Lower leg skin (tissue), 3 donors: ENCODE results near the gene PDE6A.

Experiments
- CTCF ChIP-seq, 3 donors: fragments of 450-650 bp; IDR thresholded peaks; one replicate each; pipeline ENCODE4 v1.5.1; 2016; ENCODE audit warnings: antibody characterized with exemption in 3 of 3, mild to moderate bottlenecking in 3 of 3, moderate library complexity in 2 of 3
- POLR2A ChIP-seq, 2 donors: fragments of 450-650 bp; IDR thresholded peaks; one replicate each; pipeline ENCODE4 v1.6.1; 2016 to 2017; ENCODE audit warnings: antibody characterized with exemption in 2 of 2, mild to moderate bottlenecking in 1 of 2, moderate library complexity in 1 of 2

GRCh38 chr5:149860801-149861322, 83.7 kb downstream of the PDE6A start:
- no peak for TF ChIP-seq CTCF (IDR thresholded peaks at IDR 0.05)
- no peak for TF ChIP-seq POLR2A (IDR thresholded peaks at IDR 0.05)
